OCI-LY7 (cell line): Measurements from ENCODE around the gene E2F7. TPM values are rescaled to one million over a fixed set of nuclear protein-coding genes. Genes with fewer than 3 reads are reported as not detected.
A peak's percentile ranks its signal among the peaks of the same experiment; 100 is the strongest.

Source experiments
- BruUV-seq: library from RNA; stranded (reverse); fragments of 400-500 nt; replicated peaks from 2 replicates; lab custom pipeline; 2021; lab: Mats Ljungman, UMichigan
- CTCF ChIA-PET: fragments of 300-600 bp; sonication (Branson Sonifier 250); formaldehyde crosslinking; loops from one replicate; lab custom pipeline; 2022; ENCODE audit warnings: antibody characterized with exemption; ENCODE audit not compliant: unreplicated experiment; lab: Charles Lee
- POLR2A ChIA-PET: fragments of 300-600 bp; sonication (Branson Sonifier 250); formaldehyde crosslinking; loops from one replicate; lab custom pipeline; 2022; ENCODE audit warnings: antibody characterized with exemption; lab: Charles Lee
- DNase-seq: peaks from one replicate; pipeline ENCODE4 v3.0.0-alpha.2; 2015; ENCODE audit warnings: low spot score
- H2AFZ ChIP-seq: fragments of 200-600 bp; sonication (generic), shearing (Covaris generic); 2 replicates; pipeline ENCODE4 v1.6.1; 2014; ENCODE audit warnings: mild to moderate bottlenecking, antibody characterized with exemption, low read length, moderate library complexity
- H3K27ac ChIP-seq: fragments of 200-600 bp; sonication (generic); 2 replicates; pipeline ENCODE4 v1.5.1; 2014; ENCODE audit warnings: mixed run types, low read depth, mild to moderate bottlenecking, moderate library complexity, low read length, inconsistent platforms; ENCODE audit not compliant: poor library complexity, severe bottlenecking
- H3K36me3 ChIP-seq: fragments of 200-600 bp; sonication (generic); 2 replicates; pipeline ENCODE4 v1.6.1; 2014; ENCODE audit warnings: mild to moderate bottlenecking, antibody characterized with exemption, low read length, moderate library complexity, mixed read lengths; ENCODE audit not compliant: insufficient read depth
- H3K4me1 ChIP-seq: fragments of 200-600 bp; sonication (generic); 2 replicates; pipeline ENCODE4 v1.5.1; 2014; ENCODE audit warnings: mild to moderate bottlenecking, low read length; ENCODE audit not compliant: insufficient read depth, poor library complexity, severe bottlenecking
- H3K4me2 ChIP-seq: fragments of 200-600 bp; sonication (generic); 2 replicates; pipeline ENCODE4 v1.6.1; 2014; ENCODE audit warnings: mild to moderate bottlenecking, low read length
- H3K4me3 ChIP-seq: fragments of 200-600 bp; sonication (generic); 2 replicates; pipeline ENCODE4 v1.5.1; 2014; ENCODE audit warnings: mild to moderate bottlenecking, low read depth, low read length; ENCODE audit not compliant: poor library complexity, severe bottlenecking
- H3K79me2 ChIP-seq: fragments of 200-600 bp; sonication (generic); 2 replicates; pipeline ENCODE4 v1.6.1; 2016; ENCODE audit warnings: low read depth, mild to moderate bottlenecking, low read length, moderate library complexity, mixed read lengths; ENCODE audit not compliant: insufficient read depth
- H3K9me2 ChIP-seq: fragments of 200-600 bp; sonication (generic); 2 replicates; pipeline ENCODE4 v1.6.1; 2016; ENCODE audit warnings: mild to moderate bottlenecking, low read length, mixed read lengths; ENCODE audit not compliant: insufficient read depth
- H3K9me3 ChIP-seq: fragments of 200-600 bp; sonication (generic); 2 replicates; pipeline ENCODE4 v1.6.1; 2014; ENCODE audit warnings: mild to moderate bottlenecking, mixed run types, low read length, mixed read lengths
- H4K20me1 ChIP-seq: fragments of 200-600 bp; sonication (generic); 2 replicates; pipeline ENCODE4 v1.6.1; 2014; ENCODE audit warnings: mild to moderate bottlenecking, antibody characterized with exemption, low read length, moderate library complexity, mixed read lengths; ENCODE audit not compliant: insufficient read depth
- EZH2phosphoT487 ChIP-seq: fragments of 200-600 bp; sonication (generic); IDR thresholded peaks from 2 replicates; pipeline ENCODE4 v1.6.1; 2018; ENCODE audit warnings: low read depth, borderline replicate concordance, mild to moderate bottlenecking, mixed run types, antibody characterized with exemption, low read length, moderate library complexity, mixed read lengths
- intact Hi-C: fragments of 100-400 bp; cut with micrococcal nuclease; formaldehyde crosslinking; loops from one replicate; pipeline ENCODE4 v1.10.0; 2022; ENCODE audit not compliant: unreplicated experiment
- total RNA-seq, 2 experiments: library from RNA; depleted of rRNA in 1 of 2; stranded (reverse); fragments of >200 nt in 1 of 2; shearing (Covaris generic) in 1 of 2; gene quantifications; 2 replicates each; pipeline ENCODE4 v1.2.3, GENCODE V29; 2014 to 2022
- TF ChIP-seq, protein P1 (sequence below): fragments of 200-600 bp; sonication (generic); conservative IDR thresholded peaks from 2 replicates; pipeline ENCODE4 v1.5.1; 2014; ENCODE audit warnings: mild to moderate bottlenecking, antibody characterized with exemption, low read length, moderate library complexity, mixed read lengths

The E2F7 gene
- total RNA-seq, 2 experiments from 2014 or later, result 17.1 to 19.0 TPM

DNA sequence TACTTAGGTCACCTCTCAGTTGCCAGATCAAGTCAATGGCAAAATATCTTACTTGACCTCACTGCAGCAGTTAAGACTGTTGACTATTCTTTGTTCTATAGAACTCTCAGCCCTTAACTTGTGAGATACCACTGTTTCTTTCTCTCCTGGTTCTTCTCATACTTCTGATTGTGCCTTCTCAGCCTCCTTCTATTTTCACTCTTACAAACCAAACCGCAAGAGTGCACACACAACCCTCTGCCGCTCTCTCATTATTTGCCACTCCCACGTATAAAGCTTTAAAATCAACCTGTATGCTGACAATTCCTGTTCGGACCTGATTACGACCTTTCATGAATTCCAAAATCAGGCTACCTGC is 4.5 kb downstream of the E2F7 start:
- peaks cover 65% of the 10 kb centered on the region for H3K36me3 ChIP-seq
- H2AFZ ChIP-seq, result no peak overlapping the region
- DNase-seq, result no peak
- no peak overlapping the region for H3K4me3 ChIP-seq
- intact Hi-C loops, result loop anchor here (5.0 kb wide), 1 partner anchor 299 kb away; the partner anchor contains the start of gene ZDHHC17
- peaks cover 36% of the 10 kb centered on the region for H3K4me1 ChIP-seq
- TF ChIP-seq, protein P1, sequence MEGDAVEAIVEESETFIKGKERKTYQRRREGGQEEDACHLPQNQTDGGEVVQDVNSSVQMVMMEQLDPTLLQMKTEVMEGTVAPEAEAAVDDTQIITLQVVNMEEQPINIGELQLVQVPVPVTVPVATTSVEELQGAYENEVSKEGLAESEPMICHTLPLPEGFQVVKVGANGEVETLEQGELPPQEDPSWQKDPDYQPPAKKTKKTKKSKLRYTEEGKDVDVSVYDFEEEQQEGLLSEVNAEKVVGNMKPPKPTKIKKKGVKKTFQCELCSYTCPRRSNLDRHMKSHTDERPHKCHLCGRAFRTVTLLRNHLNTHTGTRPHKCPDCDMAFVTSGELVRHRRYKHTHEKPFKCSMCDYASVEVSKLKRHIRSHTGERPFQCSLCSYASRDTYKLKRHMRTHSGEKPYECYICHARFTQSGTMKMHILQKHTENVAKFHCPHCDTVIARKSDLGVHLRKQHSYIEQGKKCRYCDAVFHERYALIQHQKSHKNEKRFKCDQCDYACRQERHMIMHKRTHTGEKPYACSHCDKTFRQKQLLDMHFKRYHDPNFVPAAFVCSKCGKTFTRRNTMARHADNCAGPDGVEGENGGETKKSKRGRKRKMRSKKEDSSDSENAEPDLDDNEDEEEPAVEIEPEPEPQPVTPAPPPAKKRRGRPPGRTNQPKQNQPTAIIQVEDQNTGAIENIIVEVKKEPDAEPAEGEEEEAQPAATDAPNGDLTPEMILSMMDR, result no peak
- TF ChIP-seq EZH2phosphoT487, result no peak
- no peaks in the 10 kb centered on the region for H3K9me2 ChIP-seq
- ChIA-PET CTCF (no interaction called here), POLR2A (interaction anchor here (0.8 kb wide), 1 partner anchor 714 kb away, joined by 4 read pairs; no protein-coding TSS in a partner anchor)
- H3K4me2 ChIP-seq, result peak overlapping the region; percentile 64
- peaks cover 11% of the 10 kb centered on the region for H4K20me1 ChIP-seq
- H3K27ac ChIP-seq, result peak overlapping the region; percentile 24
- H3K79me2 ChIP-seq, result no peaks in the 10 kb centered on the region; the same call in 1 of the 2 replicates
- no TSS peak for BruUV-seq
- no peaks in the 10 kb centered on the region for H3K9me3 ChIP-seq

DNA sequence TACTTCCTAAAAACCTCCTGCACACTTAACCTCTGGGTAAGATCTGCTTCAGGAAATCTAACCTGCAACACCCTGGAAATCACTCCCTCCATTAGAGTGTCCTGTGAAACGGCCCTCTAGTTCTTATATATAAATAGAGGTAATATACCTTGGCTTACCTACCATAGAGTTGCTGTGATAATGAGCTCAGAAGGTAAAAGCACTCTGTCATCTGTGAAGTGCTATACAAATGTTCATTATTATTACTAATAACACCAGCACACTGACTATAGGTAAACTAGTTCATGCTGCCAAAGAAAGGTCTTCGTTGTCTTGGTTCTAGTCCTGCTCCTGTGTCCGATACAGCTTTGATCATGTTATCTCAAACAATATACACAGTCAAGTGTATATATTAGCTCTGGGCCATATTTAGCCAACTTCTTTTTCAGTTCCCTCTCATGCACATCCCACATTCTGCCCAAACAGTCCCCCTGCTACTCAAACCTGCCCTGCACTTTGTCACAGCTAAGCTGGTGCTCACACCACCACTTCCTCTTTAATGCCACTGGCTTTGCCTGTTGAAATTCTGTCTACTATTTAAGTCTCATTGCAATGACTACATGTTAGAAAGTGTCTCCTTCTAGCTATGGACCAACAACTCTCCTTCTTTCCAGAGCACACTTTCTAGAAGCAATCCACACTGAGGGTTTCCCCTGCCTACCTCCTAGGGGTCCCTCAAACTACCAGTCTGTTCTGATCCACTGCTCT is 5.1 kb downstream of the E2F7 start:
- Histone ChIP-seq H3K9me3 (no peaks in the 10 kb centered on the region), H3K4me3 (peak overlapping the region; percentile 10), H3K27ac (peak overlapping the region; percentile 24), H4K20me1 (peaks cover 11% of the 10 kb centered on the region), H2AFZ (no peak overlapping the region), H3K4me1 (peaks cover 36% of the 10 kb centered on the region), H3K79me2 (no peaks in the 10 kb centered on the region; the same call in 1 of the 2 replicates), H3K36me3 (peaks cover 69% of the 10 kb centered on the region), H3K4me2 (peak overlapping the region; percentile 64), H3K9me2 (no peaks in the 10 kb centered on the region)
- ChIA-PET POLR2A (interaction anchor here (0.6 to 1.0 kb wide), 4 partner anchors 12 to 1021 kb away, joined by 3 to 4 read pairs (median 3); no protein-coding TSS in a partner anchor), CTCF (interaction anchor here (1.4 kb wide), 1 partner anchor 12 kb away, joined by 3 read pairs; no protein-coding TSS in a partner anchor)
- DNase-seq, result peak; percentile 76
- no TSS peak for BruUV-seq
- intact Hi-C loops, result loop anchor here (5.0 kb wide), 1 partner anchor 298 kb away; the partner anchor contains the start of gene ZDHHC17
- TF ChIP-seq, protein P1, result no peak
- TF ChIP-seq EZH2phosphoT487, result no peak

DNA sequence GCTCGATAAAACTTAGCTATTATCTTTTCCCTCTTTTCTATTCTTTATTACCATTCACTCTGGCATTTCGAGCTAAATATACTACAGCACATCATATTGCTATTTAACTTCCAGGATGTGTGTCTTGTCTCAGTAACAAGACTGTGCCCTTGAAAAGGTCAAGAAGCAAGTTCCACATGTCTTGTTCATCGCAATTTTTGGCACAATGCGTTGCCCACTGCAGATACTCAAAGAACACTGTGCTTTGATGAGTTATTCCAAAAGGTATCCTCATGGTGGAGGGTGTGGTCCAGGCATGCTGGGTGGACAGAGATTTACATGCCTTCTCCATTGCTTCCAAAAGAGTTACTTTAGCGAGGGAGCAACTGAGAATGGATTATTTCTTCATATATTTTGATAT is 6.6 kb downstream of the E2F7 start:
- CTCF ChIA-PET, result no interaction called here
- no peaks in the 10 kb centered on the region for H3K9me3 ChIP-seq

More for the DNA sequence above, 6.6 kb downstream of the E2F7 start:
- no peak overlapping the region for H3K27ac ChIP-seq
- DNase-seq, result no peak
- POLR2A ChIA-PET, result interaction anchor here (0.7 to 0.9 kb wide), 2 partner anchors 133 to 1428 kb away, joined by 3 read pairs; no protein-coding TSS in a partner anchor
- peaks cover 11% of the 10 kb centered on the region for H4K20me1 ChIP-seq
- H3K4me2 ChIP-seq, result no peak overlapping the region
- no TSS peak for BruUV-seq
- peaks cover 32% of the 10 kb centered on the region for H3K4me1 ChIP-seq
- intact Hi-C loops, result no loop called here
- no peaks in the 10 kb centered on the region for H3K79me2 ChIP-seq
- peaks cover 84% of the 10 kb centered on the region for H3K36me3 ChIP-seq
- H2AFZ ChIP-seq, result no peak overlapping the region
- no peaks in the 10 kb centered on the region for H3K9me2 ChIP-seq
- no peak for TF ChIP-seq EZH2phosphoT487
- TF ChIP-seq, protein P1, result no peak
- no peak overlapping the region for H3K4me3 ChIP-seq
